Fibroblast of lung (primary cell): Measurements from ENCODE around the gene FHIP2A. TPM values are rescaled to one million over a fixed set of nuclear protein-coding genes. Genes with fewer than 3 reads are reported as not detected.

Source experiments
- DNase-seq, 2 donors: peaks; one replicate each; pipeline versions ENCODE4 v3.0.0 to v3.0.0-alpha.2; 2010; ENCODE audit warnings: low read depth in 2 of 2
- H2AFZ ChIP-seq: 2 replicates; pipeline ENCODE4 v1.5.1; 2012; ENCODE audit warnings: low read length, control low read depth, inconsistent platforms
- H3K27ac ChIP-seq: 2 replicates; pipeline ENCODE4 v1.5.1; 2011; ENCODE audit warnings: low read length, control low read depth; ENCODE audit not compliant: insufficient read depth
- H3K27me3 ChIP-seq: 2 replicates; pipeline ENCODE4 v1.5.1; 2011; ENCODE audit warnings: mild to moderate bottlenecking, low read length; ENCODE audit not compliant: control insufficient read depth, insufficient read depth
- H3K36me3 ChIP-seq: 2 replicates; pipeline ENCODE4 v1.5.1; 2011; ENCODE audit warnings: low read length; ENCODE audit not compliant: control insufficient read depth, insufficient read depth
- H3K4me1 ChIP-seq: 2 replicates; pipeline ENCODE4 v1.5.1; 2011; ENCODE audit warnings: low read length; ENCODE audit not compliant: control insufficient read depth, insufficient read depth; ENCODE audit errors: extremely low read depth
- H3K4me2 ChIP-seq: 2 replicates; pipeline ENCODE4 v1.5.1; 2011; ENCODE audit warnings: low read length, control low read depth; ENCODE audit not compliant: insufficient read depth; ENCODE audit errors: extremely low read depth
- H3K4me3 ChIP-seq, 4 experiments: fragments of 200-600 bp in 1 of 4; sonication (generic) in 1 of 4; replicated peaks in 1 of 4; 2 replicates each; pipeline ENCODE4 v1.5.1; 2011 to 2016; ENCODE audit warnings: low read length in 4 of 4, low read depth in 3 of 4, mild to moderate bottlenecking in 3 of 4, control low read depth in 2 of 4, inconsistent platforms in 1 of 4, mixed read lengths in 1 of 4; ENCODE audit not compliant: insufficient read depth in 1 of 4; ENCODE audit errors: control extremely low read depth in 1 of 4
- H3K79me2 ChIP-seq: 2 replicates; pipeline ENCODE4 v1.5.1; 2012; ENCODE audit warnings: mild to moderate bottlenecking, low read length, inconsistent platforms; ENCODE audit not compliant: control insufficient read depth, insufficient read depth
- H3K9ac ChIP-seq: 2 replicates; pipeline ENCODE4 v1.5.1; 2011; ENCODE audit warnings: mild to moderate bottlenecking, low read length, control low read depth; ENCODE audit not compliant: insufficient read depth
- H3K9me3 ChIP-seq: 2 replicates; pipeline ENCODE4 v1.5.1; 2012; ENCODE audit warnings: low read depth, low read length; ENCODE audit not compliant: control insufficient read depth, insufficient read depth
- H4K20me1 ChIP-seq: 2 replicates; pipeline ENCODE4 v1.5.1; 2011; ENCODE audit warnings: low read length; ENCODE audit not compliant: control insufficient read depth, insufficient read depth; ENCODE audit errors: extremely low read depth
- CTCF ChIP-seq, 2 donors: IDR thresholded peaks in 1 of 2; conservative IDR thresholded peaks in 1 of 2; 1 replicate in 1 of 2; 2 replicates in 1 of 2; pipeline ENCODE4 v1.5.1; 2011 to 2012; ENCODE audit warnings: low read length in 2 of 2, control low read depth in 1 of 2, inconsistent platforms in 1 of 2, low read depth in 1 of 2, mild to moderate bottlenecking in 1 of 2
- EZH2 ChIP-seq: IDR thresholded peaks from 2 replicates; pipeline ENCODE4 v1.5.1; 2012; ENCODE audit warnings: low read length, control low read depth, mild to moderate bottlenecking; ENCODE audit errors: missing control alignments
- polyA plus RNA-seq, 2 donors: library from polyadenylated mRNA; depleted of rRNA in 1 of 2; stranded (reverse) in 1 of 2; unstranded in 1 of 2; fragments of >200 nt; gene quantifications; 2 replicates each; pipeline ENCODE4 v1.2.1, GENCODE V29; 2011 to 2012; ENCODE audit warnings: missing spikeins in 1 of 2
- total RNA-seq: library from RNA; depleted of rRNA; stranded (reverse); fragments of >200 nt; gene quantifications from 2 replicates; pipeline ENCODE4 v1.2.1, GENCODE V29; 2014

FHIP2A gene
- total and polyA plus RNA-seq, 2 donors (not counting 1 experiment from before 2014, with no cell fraction given): 26.1 to 26.6 TPM

- no peaks in the 10 kb centered on the region for H3K36me3 ChIP-seq
- no peaks in the 10 kb centered on the region for H3K27me3 ChIP-seq
- DNase-seq: no peak
- H3K9ac ChIP-seq: no peak overlapping the region
- no peaks in the 10 kb centered on the region for H3K79me2 ChIP-seq
- no peak overlapping the region for H3K4me2 ChIP-seq
- H3K27ac ChIP-seq: no peak overlapping the region
- no peaks in the 10 kb centered on the region for H4K20me1 ChIP-seq
- TF ChIP-seq CTCF (conservative IDR thresholded peaks at IDR 0.05 in 1 of 2, IDR thresholded peaks at IDR 0.05 in 1 of 2; ENCODE audit: low read depth in 1 of 2, low read length in 2 of 2) (no peak), EZH2 (no peak)
- H3K4me1 ChIP-seq: peaks cover 14% of the 10 kb centered on the region
- no peaks in the 10 kb centered on the region for H3K9me3 ChIP-seq
- H2AFZ ChIP-seq: no peak overlapping the region
- no peak overlapping the region for H3K4me3 ChIP-seq
Measured at GRCh38 chr10:114870486-114870885, 48.9 kb downstream of the FHIP2A start.

GRCh38 chr10:114871379-114871778 lies 49.8 kb downstream of the FHIP2A start:
- TF ChIP-seq EZH2: no peak
- no peak for TF ChIP-seq CTCF (conservative IDR thresholded peaks at IDR 0.05 in 1 of 2, IDR thresholded peaks at IDR 0.05 in 1 of 2; ENCODE audit: low read depth in 1 of 2, low read length in 2 of 2)
- no peak overlapping the region for H3K4me3 ChIP-seq
- no peaks in the 10 kb centered on the region for H3K27me3 ChIP-seq
- H3K9me3 ChIP-seq: no peaks in the 10 kb centered on the region
- H2AFZ ChIP-seq: no peak overlapping the region
- no peaks in the 10 kb centered on the region for H4K20me1 ChIP-seq
- H3K9ac ChIP-seq: no peak overlapping the region
- no peaks in the 10 kb centered on the region for H3K79me2 ChIP-seq
- H3K4me2 ChIP-seq: no peak overlapping the region
- no peak for DNase-seq
- no peak overlapping the region for H3K27ac ChIP-seq
- no peaks in the 10 kb centered on the region for H3K36me3 ChIP-seq
- H3K4me1 ChIP-seq: peaks cover 14% of the 10 kb centered on the region

Other genes with a start within 250 kb of the FHIP2A start
- gene ABLIM1, start 163.5 kb upstream of the FHIP2A start, total RNA-seq: 4.9 and 5.3 TPM in 2 replicates
- 13.6 and 14.0 TPM in 2 replicates for gene ABLIM1, start 163.5 kb upstream of the FHIP2A start, polyA plus RNA-seq
- gene TRUB1, start 116.4 kb downstream of the FHIP2A start, total RNA-seq: 31.3 and 38.5 TPM in 2 replicates
- gene TRUB1, start 116.4 kb downstream of the FHIP2A start, polyA plus RNA-seq: 19.6 and 23.3 TPM in 2 replicates